ENCODE data around the gene IL34.

IL34 gene

DNA sequence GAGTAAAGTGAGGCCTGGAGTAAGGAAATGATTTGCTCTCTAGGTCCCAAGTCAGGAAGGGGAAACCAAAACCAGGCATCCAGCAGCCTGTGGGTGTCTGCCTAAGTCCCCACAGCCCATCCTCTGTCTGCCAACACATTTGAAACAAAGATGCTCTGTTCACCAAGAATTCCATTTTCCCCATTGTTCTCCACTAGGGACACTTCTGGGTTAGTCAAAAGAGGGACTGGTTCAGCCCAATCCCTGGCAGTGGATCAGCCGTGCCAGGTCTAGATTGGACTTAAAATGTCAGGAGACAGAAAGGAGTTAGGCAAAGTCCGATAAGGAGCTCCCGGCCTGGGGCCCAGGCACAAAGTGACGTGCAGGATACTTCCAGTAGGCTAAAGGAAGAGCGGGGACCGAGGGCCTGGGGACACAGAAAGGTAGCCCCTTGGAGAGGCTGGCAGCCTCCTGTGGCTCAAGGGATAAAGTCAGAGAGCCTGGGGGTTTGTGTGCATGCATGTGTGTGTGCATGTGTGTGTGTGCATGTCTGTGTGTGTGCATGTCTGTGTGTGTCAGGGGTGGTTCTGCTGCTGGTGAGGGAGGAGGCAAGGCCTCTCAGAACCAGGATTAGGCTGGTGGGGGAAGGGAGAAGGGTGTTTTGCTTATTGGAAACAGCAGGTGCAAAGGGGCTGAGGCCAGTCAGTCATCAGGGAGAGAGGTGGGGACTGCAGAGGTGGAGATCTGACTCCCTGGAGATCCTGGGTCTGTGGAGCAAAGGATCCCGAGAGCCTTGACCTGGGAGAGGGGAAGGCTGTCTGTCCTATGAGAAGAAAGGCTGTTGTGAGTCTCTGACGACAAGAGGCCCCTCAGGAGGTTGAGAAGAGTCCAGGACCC lies 41.7 kb upstream of the IL34 start:
- TF ChIP-seq ZFX (IDR thresholded peaks at IDR 0.05), result no peak
- TF ChIP-seq, protein P1, sequence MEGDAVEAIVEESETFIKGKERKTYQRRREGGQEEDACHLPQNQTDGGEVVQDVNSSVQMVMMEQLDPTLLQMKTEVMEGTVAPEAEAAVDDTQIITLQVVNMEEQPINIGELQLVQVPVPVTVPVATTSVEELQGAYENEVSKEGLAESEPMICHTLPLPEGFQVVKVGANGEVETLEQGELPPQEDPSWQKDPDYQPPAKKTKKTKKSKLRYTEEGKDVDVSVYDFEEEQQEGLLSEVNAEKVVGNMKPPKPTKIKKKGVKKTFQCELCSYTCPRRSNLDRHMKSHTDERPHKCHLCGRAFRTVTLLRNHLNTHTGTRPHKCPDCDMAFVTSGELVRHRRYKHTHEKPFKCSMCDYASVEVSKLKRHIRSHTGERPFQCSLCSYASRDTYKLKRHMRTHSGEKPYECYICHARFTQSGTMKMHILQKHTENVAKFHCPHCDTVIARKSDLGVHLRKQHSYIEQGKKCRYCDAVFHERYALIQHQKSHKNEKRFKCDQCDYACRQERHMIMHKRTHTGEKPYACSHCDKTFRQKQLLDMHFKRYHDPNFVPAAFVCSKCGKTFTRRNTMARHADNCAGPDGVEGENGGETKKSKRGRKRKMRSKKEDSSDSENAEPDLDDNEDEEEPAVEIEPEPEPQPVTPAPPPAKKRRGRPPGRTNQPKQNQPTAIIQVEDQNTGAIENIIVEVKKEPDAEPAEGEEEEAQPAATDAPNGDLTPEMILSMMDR (conservative IDR thresholded peaks at IDR 0.05), result no peak

DNA sequence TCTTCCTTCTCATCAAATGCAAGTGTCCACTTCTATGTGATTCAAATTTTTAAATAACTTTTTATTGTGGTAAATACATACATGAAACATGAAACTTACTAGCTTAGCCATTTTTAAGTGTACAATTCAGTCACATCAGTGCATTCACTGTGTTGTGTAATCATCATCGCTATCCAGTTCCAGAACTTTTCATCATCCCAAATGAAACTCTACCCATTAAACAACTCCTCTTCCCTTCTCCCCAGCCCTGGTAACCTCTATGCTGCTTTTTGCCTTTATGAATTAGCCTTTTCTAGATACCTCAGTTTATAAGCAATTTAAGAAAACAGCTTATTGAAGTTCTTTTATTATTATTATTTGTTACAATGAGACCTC lies 41.1 kb upstream of the IL34 start:
- H3K27ac ChIP-seq, result no peak overlapping the region
- no peak for TF ChIP-seq ZFX (IDR thresholded peaks at IDR 0.05)

More for the DNA sequence above, 41.7 kb upstream of the IL34 start:
- no peak overlapping the region for H3K27ac ChIP-seq

GRCh38 chr16:70608521-70608920 lies 37.8 kb upstream of the IL34 start:
- no peak overlapping the region for H3K27ac ChIP-seq
- TF ChIP-seq, protein P1 (conservative IDR thresholded peaks at IDR 0.05), result no peak
- no peak for TF ChIP-seq ZFX (IDR thresholded peaks at IDR 0.05)

GRCh38 chr16:70610273-70611223 lies 35.8 kb upstream of the IL34 start:
- no peak overlapping the region for H3K27ac ChIP-seq
- no peak for TF ChIP-seq ZFX (IDR thresholded peaks at IDR 0.05)

DNA sequence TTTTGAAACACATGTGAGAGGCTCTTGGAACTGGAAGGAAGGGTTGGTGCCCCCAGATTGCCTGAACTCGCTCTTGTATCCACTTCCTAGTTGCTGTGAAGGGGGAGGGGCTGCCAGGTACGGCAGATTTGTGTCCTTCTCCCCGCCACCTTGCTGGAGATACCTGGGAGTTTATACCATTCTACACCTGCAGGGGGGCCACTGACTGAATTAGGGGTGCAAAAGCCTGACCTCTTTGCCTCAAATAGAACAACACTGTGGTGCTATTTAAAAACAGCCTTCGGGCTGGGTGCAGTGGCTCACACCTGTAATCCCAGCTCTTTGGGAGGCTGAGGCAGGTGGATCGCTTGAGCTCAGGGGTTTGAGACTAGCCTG lies 35.1 kb upstream of the IL34 start:
- TF ChIP-seq ZFX (IDR thresholded peaks at IDR 0.05), result no peak
- TF ChIP-seq, protein P1 (conservative IDR thresholded peaks at IDR 0.05), result no peak
- no peak overlapping the region for H3K27ac ChIP-seq

GRCh38 chr16:70611785-70612303 lies 34.5 kb upstream of the IL34 start:
- TF ChIP-seq, protein P1 (conservative IDR thresholded peaks at IDR 0.05), result no peak
- TF ChIP-seq ZFX (IDR thresholded peaks at IDR 0.05), result no peak
- H3K27ac ChIP-seq, result no peak overlapping the region

DNA sequence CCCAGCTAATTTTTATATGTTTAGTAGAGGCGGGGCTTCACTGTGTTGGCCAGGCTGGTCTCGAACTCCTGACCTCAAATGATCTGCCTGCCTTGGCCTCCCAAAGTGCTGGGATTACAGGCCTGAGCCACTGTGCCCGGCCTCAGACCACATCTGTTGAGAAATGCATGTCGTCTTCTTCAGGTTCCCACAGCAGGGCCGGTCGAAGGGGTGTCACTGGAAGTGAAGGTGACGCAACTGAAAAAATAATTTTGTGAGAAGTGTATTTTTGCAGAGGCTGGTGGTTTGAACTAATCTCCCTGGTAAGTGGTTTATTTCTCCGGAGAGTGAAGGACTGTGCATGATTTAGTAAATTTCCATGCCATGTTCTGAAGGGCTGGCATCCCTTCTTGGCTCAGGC lies 33.4 kb upstream of the IL34 start:
- H3K27ac ChIP-seq, result no peak overlapping the region; the same call in 1 of the 2 replicates
- TF ChIP-seq, protein P1 (conservative IDR thresholded peaks at IDR 0.05), result no peak
- TF ChIP-seq ZFX (IDR thresholded peaks at IDR 0.05), result no peak
